Coronary artery (tissue), 2 donors: ENCODE data around the gene CYP26A1.

Experiments
- DNase-seq: peaks from one replicate; pipeline ENCODE4 v3.0.0-alpha.2; 2017; ENCODE audit warnings: low spot score
- H3K27ac ChIP-seq, 2 donors: fragments of 200-600 bp; sonication (generic); one replicate each; pipeline ENCODE4 v1.5.1; 2016 to 2019
- H3K4me3 ChIP-seq: fragments of 200-600 bp; sonication (generic); 2 replicates; pipeline ENCODE4 v1.5.1; 2016; ENCODE audit warnings: mild to moderate bottlenecking, moderate library complexity
- TF ChIP-seq, protein P1 (sequence below): fragments of 200-600 bp; sonication (generic); IDR thresholded peaks from one replicate; pipeline ENCODE4 v1.5.1; 2019; ENCODE audit warnings: antibody characterized with exemption

The CYP26A1 gene

DNA sequence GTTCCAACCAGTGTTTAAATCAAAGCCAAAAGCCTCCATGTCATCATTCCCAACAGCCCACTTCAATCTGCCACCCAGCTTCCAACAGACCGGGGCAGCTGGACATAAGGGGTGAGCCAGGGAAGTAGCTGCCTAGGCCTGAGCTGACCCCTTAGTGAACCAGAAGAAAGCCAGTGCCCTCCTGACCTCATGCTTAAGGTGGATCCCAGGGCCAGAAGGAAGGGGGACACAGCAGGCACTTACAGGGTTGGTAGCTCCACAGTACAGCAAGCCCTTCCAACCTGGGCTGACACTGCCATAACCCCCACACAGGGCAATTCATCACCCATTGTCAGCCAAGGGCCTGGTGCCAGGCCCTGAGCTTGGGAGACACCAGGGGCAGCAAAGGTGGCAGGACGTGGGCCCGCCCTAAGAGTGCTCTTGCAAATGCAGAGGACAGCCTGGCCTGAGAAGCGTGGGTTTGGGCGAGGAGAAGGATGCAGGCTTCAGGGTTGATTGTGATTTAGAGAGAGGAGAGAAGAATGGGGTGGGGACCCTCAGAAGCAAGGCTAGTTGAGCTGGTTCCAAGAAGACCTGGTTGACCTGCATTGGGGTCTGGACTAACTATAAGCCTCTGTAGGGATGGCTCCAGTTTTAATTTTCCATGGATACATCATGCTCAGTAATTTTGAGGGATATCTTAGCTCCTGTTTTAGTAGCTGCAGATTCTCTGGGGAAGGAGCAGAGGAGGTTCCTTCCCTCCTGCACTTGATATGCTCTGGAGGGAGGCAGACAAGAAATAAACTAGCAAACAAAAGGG is 3.1 kb upstream of the CYP26A1 start:
- Histone ChIP-seq H3K4me3 (no peak overlapping the region), H3K27ac (no peak overlapping the region)
- no peak for DNase-seq
- TF ChIP-seq, protein P1, sequence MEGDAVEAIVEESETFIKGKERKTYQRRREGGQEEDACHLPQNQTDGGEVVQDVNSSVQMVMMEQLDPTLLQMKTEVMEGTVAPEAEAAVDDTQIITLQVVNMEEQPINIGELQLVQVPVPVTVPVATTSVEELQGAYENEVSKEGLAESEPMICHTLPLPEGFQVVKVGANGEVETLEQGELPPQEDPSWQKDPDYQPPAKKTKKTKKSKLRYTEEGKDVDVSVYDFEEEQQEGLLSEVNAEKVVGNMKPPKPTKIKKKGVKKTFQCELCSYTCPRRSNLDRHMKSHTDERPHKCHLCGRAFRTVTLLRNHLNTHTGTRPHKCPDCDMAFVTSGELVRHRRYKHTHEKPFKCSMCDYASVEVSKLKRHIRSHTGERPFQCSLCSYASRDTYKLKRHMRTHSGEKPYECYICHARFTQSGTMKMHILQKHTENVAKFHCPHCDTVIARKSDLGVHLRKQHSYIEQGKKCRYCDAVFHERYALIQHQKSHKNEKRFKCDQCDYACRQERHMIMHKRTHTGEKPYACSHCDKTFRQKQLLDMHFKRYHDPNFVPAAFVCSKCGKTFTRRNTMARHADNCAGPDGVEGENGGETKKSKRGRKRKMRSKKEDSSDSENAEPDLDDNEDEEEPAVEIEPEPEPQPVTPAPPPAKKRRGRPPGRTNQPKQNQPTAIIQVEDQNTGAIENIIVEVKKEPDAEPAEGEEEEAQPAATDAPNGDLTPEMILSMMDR: no peak

DNA sequence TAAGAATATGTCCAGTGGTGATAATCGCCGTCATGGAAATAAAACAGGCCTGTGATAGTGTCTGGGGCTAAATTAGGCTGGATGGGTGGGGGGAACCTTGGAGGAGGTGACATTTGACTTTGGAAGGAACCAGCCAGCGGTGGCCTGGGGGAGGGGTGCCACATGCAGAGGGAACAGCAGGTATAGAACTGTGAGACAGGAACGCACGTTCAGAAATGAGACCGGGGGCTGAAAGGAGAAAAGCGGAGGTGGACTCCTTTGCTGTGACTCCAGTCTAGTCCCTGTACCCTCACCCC is 2.6 kb upstream of the CYP26A1 start:
- TF ChIP-seq, protein P1: no peak
- DNase-seq: no peak
- no peak overlapping the region for H3K4me3 ChIP-seq
- H3K27ac ChIP-seq: no peak overlapping the region

DNA sequence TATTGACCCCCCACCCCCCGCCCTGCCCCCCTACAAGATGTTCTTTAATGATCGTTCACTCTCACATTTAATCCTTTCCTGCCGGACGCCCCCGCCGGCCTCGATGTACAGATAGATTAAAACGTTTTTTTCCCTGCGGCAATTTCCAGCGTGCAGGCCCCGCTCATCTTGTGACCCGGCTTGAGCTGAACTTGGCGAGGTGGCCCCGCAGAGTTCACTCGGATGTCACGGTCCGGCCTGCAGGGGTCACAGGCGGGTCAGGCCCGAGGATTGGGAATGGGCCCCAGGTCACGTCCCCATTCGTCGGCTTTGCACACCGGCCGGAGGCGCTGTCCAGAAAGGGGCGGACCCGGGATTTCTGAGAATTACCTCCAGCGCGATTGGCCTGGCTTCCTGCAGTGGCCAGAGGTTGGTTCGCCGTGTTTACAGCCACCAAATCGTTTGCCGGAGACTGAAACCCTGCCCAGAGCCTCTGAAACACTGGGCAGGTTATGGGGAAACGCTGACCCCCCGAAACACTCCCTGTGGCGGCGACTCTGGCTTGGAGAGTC is 1.9 kb upstream of the CYP26A1 start:
- DNase-seq: no peak
- Histone ChIP-seq H3K27ac (no peak overlapping the region), H3K4me3 (peak overlapping the region; percentile 73)
- TF ChIP-seq, protein P1: no peak

DNA sequence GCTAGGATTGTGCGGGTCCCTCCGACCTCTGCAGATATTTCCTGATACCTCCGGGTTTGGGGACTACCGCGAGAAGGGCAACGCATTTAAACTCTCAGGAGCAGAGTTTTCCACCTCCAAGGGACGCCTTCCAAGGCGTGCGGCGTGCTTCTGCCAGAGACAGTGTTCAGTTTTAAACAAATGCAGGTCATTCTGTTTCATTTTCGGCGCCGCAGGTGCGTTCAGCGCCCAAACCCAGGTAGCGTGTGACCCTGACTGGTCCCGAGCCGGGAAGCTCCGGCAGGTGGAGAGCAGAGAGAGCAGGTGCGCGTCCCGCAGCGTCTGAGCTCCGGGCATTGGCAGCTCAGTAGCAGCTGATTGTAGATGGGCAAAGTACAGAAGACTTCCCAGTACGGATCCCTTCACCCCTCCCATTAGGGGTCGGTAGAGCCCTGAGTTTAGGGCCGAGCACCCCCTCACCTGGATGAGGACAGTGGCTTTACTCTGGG is 1.4 kb upstream of the CYP26A1 start:
- TF ChIP-seq, protein P1: no peak
- no peak overlapping the region for H3K27ac ChIP-seq
- peak overlapping the region; percentile 73 for H3K4me3 ChIP-seq
- no peak for DNase-seq

DNA sequence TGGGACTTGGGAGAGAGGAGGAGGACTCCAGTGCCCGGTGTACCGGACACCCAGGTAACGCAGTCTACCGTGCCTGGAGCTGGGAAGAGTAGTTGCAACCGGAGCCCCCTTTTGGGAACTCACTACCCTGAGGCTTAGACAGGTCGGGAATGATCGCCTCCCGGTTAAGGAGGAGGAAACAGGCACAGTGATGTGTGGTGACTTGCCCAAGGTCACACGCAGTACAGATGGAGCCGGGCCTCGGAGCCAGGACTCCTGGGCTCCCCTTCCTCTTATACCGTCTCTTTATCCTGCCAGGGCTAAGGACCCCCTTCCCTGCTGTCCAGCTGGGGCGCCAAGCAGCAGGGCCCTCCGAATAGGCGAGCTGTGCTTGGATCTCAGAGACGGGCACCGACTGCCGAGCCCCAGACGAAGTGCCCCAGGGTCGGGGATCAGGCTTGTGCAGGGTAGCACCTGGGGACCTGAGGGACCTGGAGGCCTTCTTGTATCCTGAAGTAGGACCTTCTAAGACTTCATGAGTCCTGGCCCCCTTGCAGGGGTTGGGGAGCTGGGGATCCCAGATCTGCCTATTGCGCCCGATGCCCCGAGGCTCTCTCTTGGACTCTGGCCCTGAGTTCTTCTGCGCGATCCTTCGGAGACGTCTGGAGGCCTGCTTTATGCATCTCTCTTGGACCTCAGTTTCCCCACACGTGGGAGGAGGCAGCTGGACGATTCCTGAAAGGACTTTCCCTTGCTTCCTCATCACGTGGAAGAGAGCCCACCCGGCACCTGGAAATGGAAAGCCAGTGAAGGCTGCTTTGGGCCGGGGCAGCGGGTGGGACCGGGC is 767 bp upstream of the CYP26A1 start:
- H3K27ac ChIP-seq: no peak overlapping the region
- peak overlapping the region; percentile 73 for H3K4me3 ChIP-seq
- TF ChIP-seq, protein P1: no peak
- DNase-seq: no peak

DNA sequence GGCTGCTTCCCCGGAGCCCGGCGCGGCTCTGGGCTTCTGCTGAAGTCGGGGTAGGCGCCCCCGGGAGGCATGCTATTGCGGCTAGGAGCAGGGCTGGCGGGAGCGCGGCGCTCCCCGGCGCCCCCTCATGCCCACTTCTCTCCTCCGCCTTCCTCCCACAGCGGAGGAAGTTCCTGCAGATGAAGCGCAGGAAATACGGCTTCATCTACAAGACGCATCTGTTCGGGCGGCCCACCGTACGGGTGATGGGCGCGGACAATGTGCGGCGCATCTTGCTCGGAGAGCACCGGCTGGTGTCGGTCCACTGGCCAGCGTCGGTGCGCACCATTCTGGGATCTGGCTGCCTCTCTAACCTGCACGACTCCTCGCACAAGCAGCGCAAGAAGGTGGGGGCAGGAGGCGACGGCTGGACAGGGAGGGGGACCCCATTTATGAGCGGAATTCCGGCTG is 479 bp downstream of the CYP26A1 start:
- no peak for DNase-seq
- peak overlapping the region; percentile 73 for H3K4me3 ChIP-seq
- H3K27ac ChIP-seq: no peak overlapping the region
- TF ChIP-seq, protein P1: no peak
